ENCODE measurements around the gene SPOCK2. TPM values are rescaled to one million over a fixed set of nuclear protein-coding genes. Genes with fewer than 3 reads are reported as not detected.

SPOCK2 gene
- total and polyA plus RNA-seq, 2 donors (not counting 3 experiments of a cell fraction or from before 2014, with no cell fraction given), result 0.40 to 1.1 TPM

DNA sequence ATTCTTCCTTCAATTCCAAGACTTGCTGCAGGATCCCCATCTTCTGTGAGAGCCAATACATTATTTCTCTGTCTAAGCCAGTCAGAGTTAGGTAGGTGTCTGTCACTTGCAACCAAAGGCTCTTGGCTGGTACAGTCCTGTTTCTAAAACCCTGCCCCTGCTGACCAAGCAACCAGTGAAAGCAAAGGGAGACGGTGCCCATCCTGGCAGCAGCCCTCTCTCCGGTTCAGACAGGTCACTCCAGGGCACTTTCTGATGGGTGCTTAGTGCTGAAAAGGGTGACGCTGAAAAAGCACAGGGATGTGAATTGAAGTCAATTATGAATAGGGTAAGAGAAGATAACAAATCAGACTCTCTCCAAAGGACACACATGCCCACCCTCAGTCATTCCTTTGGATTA is 37.5 kb downstream of the SPOCK2 start:
- no TSS peak for BruUV-seq (replicated peaks)
- no peak overlapping the region for H3K9ac ChIP-seq (replicated peaks; ENCODE audit: extremely low read depth, insufficient read depth, low read length)
- TF ChIP-seq JUN (IDR thresholded peaks at IDR 0.05; ENCODE audit: borderline replicate concordance, insufficient read depth, insufficient read length, low read depth) (no peak), POLR2A (IDR thresholded peaks at IDR 0.05; ENCODE audit: low read depth, low read length) (no peak), MYC (IDR thresholded peaks at IDR 0.05; ENCODE audit: low read depth, low read length) (no peak), FOS (IDR thresholded peaks at IDR 0.05; ENCODE audit: borderline replicate concordance, insufficient read depth, low read length) (no peak), POLR2AphosphoS5 (IDR thresholded peaks at IDR 0.05; ENCODE audit: insufficient read depth, low read depth, low read length) (no peak), GATA2 (IDR thresholded peaks at IDR 0.05; ENCODE audit: insufficient read depth, insufficient read length, low read depth, low read length) (no peak), EZH2 (IDR thresholded peaks at IDR 0.05; ENCODE audit: borderline replicate concordance, low read depth, low read length, severe bottlenecking) (no peak)
- TF ChIP-seq, protein P1, sequence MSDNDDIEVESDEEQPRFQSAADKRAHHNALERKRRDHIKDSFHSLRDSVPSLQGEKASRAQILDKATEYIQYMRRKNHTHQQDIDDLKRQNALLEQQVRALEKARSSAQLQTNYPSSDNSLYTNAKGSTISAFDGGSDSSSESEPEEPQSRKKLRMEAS (IDR thresholded peaks at IDR 0.05; ENCODE audit: insufficient read depth, insufficient read length), result no peak
- TF ChIP-seq, protein P2, sequence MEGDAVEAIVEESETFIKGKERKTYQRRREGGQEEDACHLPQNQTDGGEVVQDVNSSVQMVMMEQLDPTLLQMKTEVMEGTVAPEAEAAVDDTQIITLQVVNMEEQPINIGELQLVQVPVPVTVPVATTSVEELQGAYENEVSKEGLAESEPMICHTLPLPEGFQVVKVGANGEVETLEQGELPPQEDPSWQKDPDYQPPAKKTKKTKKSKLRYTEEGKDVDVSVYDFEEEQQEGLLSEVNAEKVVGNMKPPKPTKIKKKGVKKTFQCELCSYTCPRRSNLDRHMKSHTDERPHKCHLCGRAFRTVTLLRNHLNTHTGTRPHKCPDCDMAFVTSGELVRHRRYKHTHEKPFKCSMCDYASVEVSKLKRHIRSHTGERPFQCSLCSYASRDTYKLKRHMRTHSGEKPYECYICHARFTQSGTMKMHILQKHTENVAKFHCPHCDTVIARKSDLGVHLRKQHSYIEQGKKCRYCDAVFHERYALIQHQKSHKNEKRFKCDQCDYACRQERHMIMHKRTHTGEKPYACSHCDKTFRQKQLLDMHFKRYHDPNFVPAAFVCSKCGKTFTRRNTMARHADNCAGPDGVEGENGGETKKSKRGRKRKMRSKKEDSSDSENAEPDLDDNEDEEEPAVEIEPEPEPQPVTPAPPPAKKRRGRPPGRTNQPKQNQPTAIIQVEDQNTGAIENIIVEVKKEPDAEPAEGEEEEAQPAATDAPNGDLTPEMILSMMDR (IDR thresholded peaks at IDR 0.05; ENCODE audit: extremely low read depth in 1 of 2, insufficient read depth in 1 of 2, low read depth in 1 of 2, low read length in 2 of 2), result no peak
- H2AFZ ChIP-seq (ENCODE audit: low read depth, low read length), result no peak overlapping the region
- H3K79me2 ChIP-seq (ENCODE audit: control insufficient read depth, insufficient read depth, low read length), result no peaks in the 10 kb centered on the region
- no peaks in the 10 kb centered on the region for H3K9me3 ChIP-seq (replicated peaks; ENCODE audit: control insufficient read depth, insufficient read depth, low read length)
- H3K4me1 ChIP-seq (ENCODE audit: control insufficient read depth, extremely low read depth, insufficient read depth, low read length), result no peaks in the 10 kb centered on the region
- dilution Hi-C loops (cut with MboI; ENCODE audit: extremely low pct_ligation_motif_present, low sequenced_read_pairs), result no loop called here
- H3K4me2 ChIP-seq (ENCODE audit: insufficient read depth, low read length), result no peak overlapping the region
- H3K4me3 ChIP-seq (replicated peaks in 1 of 3; ENCODE audit: insufficient read depth in 1 of 3, low read depth in 1 of 3, low read length in 3 of 3), result no peak overlapping the region
- ChIA-PET POLR2A (no interaction called here), CTCF (interaction anchor here (1.1 to 5.9 kb wide), 3 partner anchors 75 to 154 kb away, joined by 4 to 199 read pairs (median 142); no protein-coding TSS in a partner anchor)
- DNase-seq (ENCODE audit: low read depth, low spot score), result no peak
- H3K27ac ChIP-seq (ENCODE audit: insufficient read depth, low read depth, low read length), result no peak overlapping the region
- no peaks in the 10 kb centered on the region for H3K9me1 ChIP-seq (replicated peaks; ENCODE audit: control insufficient read depth, extremely low read depth, insufficient read depth, low read length)
- H4K20me1 ChIP-seq (replicated peaks; ENCODE audit: control insufficient read depth, extremely low read depth, insufficient read depth, low read length), result no peaks in the 10 kb centered on the region
- no peak for FAIRE-seq
- H3K27me3 ChIP-seq (ENCODE audit: control insufficient read depth in 2 of 2, insufficient read depth in 2 of 2, low read length in 2 of 2), result no peaks in the 10 kb centered on the region
- intact Hi-C loops (cut with micrococcal nuclease), result no loop called here
- H3K36me3 ChIP-seq (ENCODE audit: control insufficient read depth in 2 of 2, extremely low read depth in 1 of 2, insufficient read depth in 2 of 2, low read length in 2 of 2), result no peaks in the 10 kb centered on the region
